Spleen (tissue), 11 donors: ENCODE measurements around the gene ST3GAL4. TPM values are rescaled to one million over a fixed set of nuclear protein-coding genes. Genes with fewer than 3 reads are reported as not detected.

ENCODE experiments used
- DNase-seq: peaks from one replicate; pipeline ENCODE4 v3.0.0-alpha.2; 2020
- H3K27ac ChIP-seq, 8 donors: fragments of 200-600 bp; sonication (generic) in 7 of 8; 1 replicate in 4 of 8; 2 replicates in 4 of 8; pipeline versions ENCODE4 v1.5.0 to v1.8.0; 2016 to 2021; ENCODE audit warnings: inconsistent platforms in 4 of 8, mild to moderate bottlenecking in 4 of 8, moderate library complexity in 1 of 8
- H3K27me3 ChIP-seq, 7 donors: fragments of 200-600 bp; sonication (generic) in 6 of 7; replicated peaks in 1 of 7; 1 replicate in 4 of 7; 2 replicates in 3 of 7; pipeline versions ENCODE4 v1.5.0 to v1.8.0; 2016 to 2021; ENCODE audit warnings: inconsistent platforms in 3 of 7, mild to moderate bottlenecking in 1 of 7
- H3K36me3 ChIP-seq, 6 donors: fragments of 200-600 bp; sonication (generic) in 5 of 6; 1 replicate in 4 of 6; 2 replicates in 2 of 6; pipeline versions ENCODE4 v1.5.0 to v1.8.0; 2016 to 2021; ENCODE audit warnings: inconsistent platforms in 2 of 6
- H3K4me1 ChIP-seq, 6 donors: fragments of 200-600 bp; sonication (generic) in 5 of 6; 1 replicate in 3 of 6; 2 replicates in 3 of 6; pipeline versions ENCODE4 v1.5.0 to v1.8.0; 2016 to 2021; ENCODE audit warnings: inconsistent platforms in 3 of 6
- H3K4me3 ChIP-seq, 8 donors: fragments of 200-600 bp; sonication (generic) in 7 of 8; 1 replicate in 4 of 8; 2 replicates in 4 of 8; pipeline versions ENCODE4 v1.5.0 to v1.8.0; 2016 to 2021; ENCODE audit warnings: inconsistent platforms in 4 of 8, mild to moderate bottlenecking in 4 of 8, moderate library complexity in 2 of 8
- H3K9me3 ChIP-seq, 8 donors: fragments of 200-600 bp; sonication (generic) in 7 of 8; 1 replicate in 4 of 8; 2 replicates in 4 of 8; pipeline versions ENCODE4 v1.5.0 to v1.8.0; 2016 to 2021; ENCODE audit warnings: inconsistent platforms in 4 of 8
- POLR2A ChIP-seq, 3 donors: fragments of 450-650 bp; IDR thresholded peaks; one replicate each; pipeline ENCODE4 v1.5.1; 2017; ENCODE audit warnings: antibody characterized with exemption in 3 of 3, mild to moderate bottlenecking in 1 of 3
- POLR2AphosphoS5 ChIP-seq, 3 donors: sonication (generic); formaldehyde crosslinking; IDR thresholded peaks; one replicate each; pipeline ENCODE4 v1.5.1; 2017; ENCODE audit warnings: antibody characterized with exemption in 3 of 3
- WGBS, 5 donors: extraction: QIAGEN DNeasy Blood & Tissue Kit in 3 of 5; methylation state at CpG; one replicate each; pipeline versions ENCODE4 v1.1.5 to v1.1.7; 2013 to 2018; 5-methylcytosine and 5-hydroxymethylcytosine counted together
- intact Hi-C: fragments of 100-400 bp; cut with DNase I; formaldehyde crosslinking; loops from one replicate; pipeline ENCODE4 v1.15.0; 2023; ENCODE audit warnings: low total_unique reads
- polyA plus RNA-seq, 3 donors: library from polyadenylated mRNA; stranded (reverse); fragments of 200-250 nt; gene quantifications; one replicate each; pipeline ENCODE4 v1.2.1, GENCODE V29; 2013
- total RNA-seq, 7 donors: library from RNA; depleted of rRNA in 3 of 7; stranded (reverse); fragments of >200 nt in 3 of 7; fragmentation: NEBNext Ultra II Directional in 4 of 7; extraction: Animal tissue kit (Norgen Biotek cat#: 25700) in 4 of 7; gene quantifications; one replicate each; pipeline versions ENCODE4 v1.1.0 to v1.2.1, GENCODE V29; 2016 to 2021
- TF ChIP-seq, protein P1 (sequence below), 11 experiments: fragments of 200-600 bp in 7 of 11; fragments of 450-650 bp in 4 of 11; sonication (generic) in 4 of 11; IDR thresholded peaks in 8 of 11; conservative IDR thresholded peaks in 3 of 11; 1 replicate in 7 of 11; 2 replicates in 4 of 11; pipeline versions ENCODE4 v1.4.0 to v1.8.0; 2016 to 2021; ENCODE audit warnings: antibody characterized with exemption in 11 of 11, inconsistent platforms in 4 of 11, mild to moderate bottlenecking in 1 of 11
- donor health status: healthy with polysubstance abuse.
- donor health status: DM: no; HTN: no; CAD: no; lungs with moderate emphysema.
- donor health status: DM: no; HTN: no; CAD: no.
- donor health status: Bipolar disorder and iron deficiency.
- donor health status: healthy.
- donor health status: DM: no; HTN: no; CAD: no.
- donor health status: DM: yes; HTN: yes; CAD: no.

Gene ST3GAL4
- total and polyA plus RNA-seq, 10 donors = 12.8 to 102 (median 47.4) TPM

DNA sequence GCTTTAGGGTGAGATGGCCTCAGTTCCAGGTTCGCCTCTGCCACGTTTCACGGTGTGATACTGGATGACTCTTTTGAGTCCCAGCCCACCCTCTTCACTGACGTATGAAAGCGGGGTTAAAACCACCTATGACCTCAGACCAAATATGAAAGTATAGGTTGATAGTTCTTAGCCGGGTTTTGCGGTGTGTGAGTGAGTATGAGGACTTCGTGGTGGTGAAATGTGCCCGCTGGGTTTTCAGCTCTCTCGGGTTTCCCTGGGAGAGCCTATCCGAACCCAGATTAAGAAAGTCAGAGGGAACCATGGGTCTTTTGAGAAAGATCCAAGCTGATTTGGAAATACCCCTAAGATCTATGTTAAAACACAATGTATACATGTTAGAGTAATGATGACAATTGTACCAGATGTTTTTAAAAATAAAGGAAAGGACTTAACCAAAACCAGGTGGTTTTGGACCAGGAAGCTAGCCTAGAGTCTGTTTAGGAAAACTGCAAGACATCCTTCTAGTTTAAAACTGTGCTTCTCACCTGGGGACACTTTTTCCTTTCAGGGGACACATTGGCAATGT is 25.8 kb upstream of the ST3GAL4 start:
- intact Hi-C loops = loop anchor here (10.0 kb wide), 1 partner anchor 95 kb away; no protein-coding TSS in a partner anchor
- WGBS, 5 donors = 85 to 89% (median 86%) methylated on average over 11 of the region's 11 CpGs
- DNase-seq = no peak

DNA sequence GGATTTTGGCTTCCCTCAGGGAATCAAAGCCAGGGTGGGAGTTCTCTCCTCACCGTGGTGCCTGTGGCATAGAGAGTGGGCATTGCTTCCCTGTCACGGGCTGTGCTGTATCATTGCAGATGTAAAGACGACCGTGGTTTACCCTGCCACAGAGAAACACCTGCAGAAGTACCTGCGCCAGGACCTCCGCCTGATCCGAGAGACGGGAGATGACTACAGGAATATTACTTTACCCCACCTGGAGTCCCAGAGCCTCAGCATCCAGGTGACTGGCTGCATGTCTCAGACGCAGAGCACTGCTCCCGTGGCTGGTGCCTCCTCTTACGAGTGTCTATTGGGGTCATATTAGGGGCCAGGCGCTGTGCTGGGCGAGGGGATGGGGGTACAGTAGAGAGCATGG is 24.2 kb upstream of the ST3GAL4 start:
- TF ChIP-seq POLR2A (IDR thresholded peaks at IDR 0.05) = no peak
- TF ChIP-seq, protein P1, sequence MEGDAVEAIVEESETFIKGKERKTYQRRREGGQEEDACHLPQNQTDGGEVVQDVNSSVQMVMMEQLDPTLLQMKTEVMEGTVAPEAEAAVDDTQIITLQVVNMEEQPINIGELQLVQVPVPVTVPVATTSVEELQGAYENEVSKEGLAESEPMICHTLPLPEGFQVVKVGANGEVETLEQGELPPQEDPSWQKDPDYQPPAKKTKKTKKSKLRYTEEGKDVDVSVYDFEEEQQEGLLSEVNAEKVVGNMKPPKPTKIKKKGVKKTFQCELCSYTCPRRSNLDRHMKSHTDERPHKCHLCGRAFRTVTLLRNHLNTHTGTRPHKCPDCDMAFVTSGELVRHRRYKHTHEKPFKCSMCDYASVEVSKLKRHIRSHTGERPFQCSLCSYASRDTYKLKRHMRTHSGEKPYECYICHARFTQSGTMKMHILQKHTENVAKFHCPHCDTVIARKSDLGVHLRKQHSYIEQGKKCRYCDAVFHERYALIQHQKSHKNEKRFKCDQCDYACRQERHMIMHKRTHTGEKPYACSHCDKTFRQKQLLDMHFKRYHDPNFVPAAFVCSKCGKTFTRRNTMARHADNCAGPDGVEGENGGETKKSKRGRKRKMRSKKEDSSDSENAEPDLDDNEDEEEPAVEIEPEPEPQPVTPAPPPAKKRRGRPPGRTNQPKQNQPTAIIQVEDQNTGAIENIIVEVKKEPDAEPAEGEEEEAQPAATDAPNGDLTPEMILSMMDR (IDR thresholded peaks at IDR 0.05 in 8 of 11, conservative IDR thresholded peaks at IDR 0.05 in 3 of 11) = no peak
- TF ChIP-seq POLR2AphosphoS5 (IDR thresholded peaks at IDR 0.05) = no peak
- 90 to 97% (median 96%) methylated on average over 9 to 13 of the region's 13 CpGs for whole genome bisulfite sequencing, 5 donors
- Histone ChIP-seq H3K4me3 (no peak overlapping the region), H3K9me3 (no peaks in the 10 kb centered on the region), H3K27me3 (no peaks in the 10 kb centered on the region), H3K27ac (peak overlapping the region in 4 of 8 donors; percentile 6 to 73 (median 66)), H3K36me3 (peaks cover 0 to 75% (median 16%) of the 10 kb centered on the region in 6 donors), H3K4me1 (peaks cover 3 to 86% (median 35%) of the 10 kb centered on the region in 6 donors)
- DNase-seq = peak; percentile 72
- intact Hi-C loops = no loop called here

More for the DNA sequence above, 25.8 kb upstream of the ST3GAL4 start:
- H3K9me3 ChIP-seq = no peaks in the 10 kb centered on the region
- TF ChIP-seq POLR2A (IDR thresholded peaks at IDR 0.05) (no peak), POLR2AphosphoS5 (IDR thresholded peaks at IDR 0.05) (no peak)
- TF ChIP-seq, protein P1 (IDR thresholded peaks at IDR 0.05 in 8 of 11, conservative IDR thresholded peaks at IDR 0.05 in 3 of 11) = no peak
- peak overlapping the region in 6 of 8 donors; percentile 12 to 65 (median 46) for H3K27ac ChIP-seq
- no peaks in the 10 kb centered on the region for H3K27me3 ChIP-seq
- H3K4me1 ChIP-seq = peaks cover 3 to 70% (median 22%) of the 10 kb centered on the region in 6 donors
- peaks cover 0 to 64% (median 16%) of the 10 kb centered on the region in 6 donors for H3K36me3 ChIP-seq
- no peak overlapping the region for H3K4me3 ChIP-seq

DNA sequence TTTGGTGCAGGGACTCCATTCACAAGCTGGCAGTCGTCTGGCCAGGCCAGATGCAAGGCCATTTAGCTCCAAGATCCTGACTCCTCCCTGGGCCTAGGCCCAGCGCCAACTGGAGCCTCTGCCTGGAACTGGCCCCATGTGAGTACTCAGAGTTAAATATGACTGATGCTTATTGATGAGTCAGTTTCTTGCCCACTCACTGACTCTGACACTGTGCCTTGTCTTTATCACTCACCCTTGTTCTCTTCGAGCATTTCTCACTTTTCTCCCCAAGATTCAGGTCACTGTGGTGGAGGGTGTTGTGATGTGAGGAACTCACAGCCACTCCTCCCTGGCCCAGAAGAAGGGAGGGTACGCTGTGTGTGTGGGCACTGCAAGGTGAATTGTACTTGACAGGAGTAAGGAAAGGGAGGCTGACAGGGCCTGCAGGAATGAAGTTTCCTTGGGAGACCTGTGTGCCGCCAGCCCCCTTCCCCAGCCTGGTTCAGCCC is 23.2 kb upstream of the ST3GAL4 start:
- intact Hi-C loops = no loop called here
- H3K27ac ChIP-seq = peak overlapping the region in 7 of 8 donors; percentile 6 to 73 (median 44)
- TF ChIP-seq POLR2A (IDR thresholded peaks at IDR 0.05) = no peak
- TF ChIP-seq POLR2AphosphoS5 (IDR thresholded peaks at IDR 0.05) = peak; percentile 43 to 68 (median 53)
- TF ChIP-seq, protein P1 (IDR thresholded peaks at IDR 0.05 in 8 of 11, conservative IDR thresholded peaks at IDR 0.05 in 3 of 11) = no peak

DNA sequence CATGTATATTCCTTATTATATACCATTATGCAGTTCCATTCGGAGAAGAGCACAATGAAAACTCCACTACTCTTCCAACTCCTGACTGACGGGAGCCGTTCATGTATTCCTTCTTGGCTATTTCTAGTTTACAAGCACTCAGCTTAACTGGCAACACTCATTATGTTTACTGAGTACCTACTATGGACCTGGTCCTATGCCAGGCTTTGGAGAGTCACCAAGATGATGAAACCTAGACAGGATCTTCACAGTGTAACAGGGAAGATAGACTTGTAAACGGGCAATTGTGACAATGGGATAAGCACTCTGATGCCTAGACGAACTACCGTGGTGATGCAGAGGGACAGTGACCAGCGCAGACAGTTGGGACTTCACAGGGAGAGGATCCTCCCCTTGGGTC is 22.3 kb upstream of the ST3GAL4 start:
- no peak for DNase-seq
- intact Hi-C loops = no loop called here
- Histone ChIP-seq H3K4me3 (no peak overlapping the region), H3K9me3 (no peaks in the 10 kb centered on the region), H3K27ac (peak overlapping the region in 2 of 8 donors; percentile 60 to 73), H3K27me3 (no peaks in the 10 kb centered on the region), H3K36me3 (peaks cover 0 to 80% (median 16%) of the 10 kb centered on the region in 6 donors), H3K4me1 (peaks cover 15 to 96% (median 46%) of the 10 kb centered on the region in 6 donors)
- WGBS, 5 donors = 88 to 95% (median 93%) methylated on average over 7 of the region's 7 CpGs
- TF ChIP-seq POLR2A (IDR thresholded peaks at IDR 0.05) (no peak), POLR2AphosphoS5 (IDR thresholded peaks at IDR 0.05) (no peak)
- TF ChIP-seq, protein P1 (IDR thresholded peaks at IDR 0.05 in 8 of 11, conservative IDR thresholded peaks at IDR 0.05 in 3 of 11) = no peak

More for the DNA sequence above, 23.2 kb upstream of the ST3GAL4 start:
- H3K9me3 ChIP-seq = no peaks in the 10 kb centered on the region
- H3K36me3 ChIP-seq = peaks cover 0 to 80% (median 16%) of the 10 kb centered on the region in 6 donors
- no peaks in the 10 kb centered on the region for H3K27me3 ChIP-seq
- peak; percentile 74 for DNase-seq
- WGBS, 5 donors = 64 to 77% (median 76%) methylated on average over 4 to 5 of the region's 5 CpGs
- H3K4me1 ChIP-seq = peaks cover 12 to 95% (median 45%) of the 10 kb centered on the region in 6 donors
- H3K4me3 ChIP-seq = no peak overlapping the region
